ENCODE measurements around the gene FER. TPM values are rescaled to one million over a fixed set of nuclear protein-coding genes. Genes with fewer than 3 reads are reported as not detected.
"Not testable (repeated sequence)": the region's sequence is repeated elsewhere in the genome, so short reads cannot be mapped to it uniquely, and the experiment has no call there.

The FER gene
- total RNA-seq, 2 experiments from 2014 or later = 9.0 to 9.8 TPM

- ChIA-PET CTCF (interaction anchor here (1.5 kb wide), 1 partner anchor 12 kb away, joined by 4 read pairs; no protein-coding TSS in a partner anchor), POLR2A (no interaction called here)
- H3K27ac Mint-ChIP-seq = no peak overlapping the region
- peaks cover 22% of the 10 kb centered on the region for H3K36me3 Mint-ChIP-seq (ENCODE audit: low read depth)
- no peaks in the 10 kb centered on the region for H3K27me3 Mint-ChIP-seq
- ATAC-seq (no peak), DNase-seq (no peak)
- H3K9me3 Mint-ChIP-seq = peaks cover 11% of the 10 kb centered on the region
- no peak overlapping the region for H3K4me3 Mint-ChIP-seq
- H3K4me1 Mint-ChIP-seq (ENCODE audit: low read depth) = peaks cover 6% of the 10 kb centered on the region
- intact Hi-C loops (cut with micrococcal nuclease) = no loop called here
- no peak for TF ChIP-seq CTCF (IDR thresholded peaks at IDR 0.05)
Measured at GRCh38 chr5:108773330-108773729, 25.6 kb downstream of the FER start.

DNA sequence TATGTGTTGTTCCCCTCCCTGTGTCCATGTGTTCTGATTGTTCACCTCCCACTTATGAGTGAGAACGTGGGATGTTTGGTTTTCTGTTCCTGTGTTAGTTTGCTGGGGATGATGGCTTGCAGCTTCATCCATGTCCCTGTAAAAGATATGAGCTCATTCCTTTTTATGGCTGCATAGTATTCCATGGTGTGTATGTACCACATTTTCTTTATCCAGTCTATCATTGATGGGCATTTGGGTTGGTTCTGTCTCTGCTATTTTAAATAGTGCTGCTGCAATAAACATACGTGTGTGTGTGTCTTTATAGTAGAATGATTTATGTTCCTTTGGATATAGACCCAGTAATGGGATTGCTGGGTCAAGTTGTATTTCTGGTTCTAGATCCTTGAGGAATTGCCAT lies 26.4 kb downstream of the FER start:
- POLR2A ChIA-PET; DNase-seq; H3K27me3 Mint-ChIP-seq; H3K4me1 Mint-ChIP-seq (ENCODE audit: low read depth); H3K27ac Mint-ChIP-seq; ATAC-seq; H3K4me3 Mint-ChIP-seq; CTCF ChIA-PET; intact Hi-C loops (cut with micrococcal nuclease): not testable (repeated sequence)
- peaks cover 22% of the 10 kb centered on the region for H3K36me3 Mint-ChIP-seq (ENCODE audit: low read depth)
- H3K9me3 Mint-ChIP-seq = peaks cover 11% of the 10 kb centered on the region

- H3K4me1 Mint-ChIP-seq (ENCODE audit: low read depth); POLR2A ChIA-PET; intact Hi-C loops (cut with micrococcal nuclease); CTCF ChIA-PET; DNase-seq; H3K27ac Mint-ChIP-seq; ATAC-seq; H3K27me3 Mint-ChIP-seq; H3K4me3 Mint-ChIP-seq: not testable (repeated sequence)
- H3K9me3 Mint-ChIP-seq = peaks cover 11% of the 10 kb centered on the region
- H3K36me3 Mint-ChIP-seq (ENCODE audit: low read depth) = peaks cover 20% of the 10 kb centered on the region
Measured at GRCh38 chr5:108777582-108777981, 29.9 kb downstream of the FER start.

GRCh38 chr5:108784577-108784976 lies 36.9 kb downstream of the FER start:
- H3K9me3 Mint-ChIP-seq; DNase-seq; H3K27me3 Mint-ChIP-seq; H3K27ac Mint-ChIP-seq; ATAC-seq; H3K4me1 Mint-ChIP-seq (ENCODE audit: low read depth); H3K4me3 Mint-ChIP-seq; POLR2A ChIA-PET; CTCF ChIA-PET; intact Hi-C loops (cut with micrococcal nuclease): not testable (repeated sequence)
- peaks cover 22% of the 10 kb centered on the region for H3K36me3 Mint-ChIP-seq (ENCODE audit: low read depth)

DNA sequence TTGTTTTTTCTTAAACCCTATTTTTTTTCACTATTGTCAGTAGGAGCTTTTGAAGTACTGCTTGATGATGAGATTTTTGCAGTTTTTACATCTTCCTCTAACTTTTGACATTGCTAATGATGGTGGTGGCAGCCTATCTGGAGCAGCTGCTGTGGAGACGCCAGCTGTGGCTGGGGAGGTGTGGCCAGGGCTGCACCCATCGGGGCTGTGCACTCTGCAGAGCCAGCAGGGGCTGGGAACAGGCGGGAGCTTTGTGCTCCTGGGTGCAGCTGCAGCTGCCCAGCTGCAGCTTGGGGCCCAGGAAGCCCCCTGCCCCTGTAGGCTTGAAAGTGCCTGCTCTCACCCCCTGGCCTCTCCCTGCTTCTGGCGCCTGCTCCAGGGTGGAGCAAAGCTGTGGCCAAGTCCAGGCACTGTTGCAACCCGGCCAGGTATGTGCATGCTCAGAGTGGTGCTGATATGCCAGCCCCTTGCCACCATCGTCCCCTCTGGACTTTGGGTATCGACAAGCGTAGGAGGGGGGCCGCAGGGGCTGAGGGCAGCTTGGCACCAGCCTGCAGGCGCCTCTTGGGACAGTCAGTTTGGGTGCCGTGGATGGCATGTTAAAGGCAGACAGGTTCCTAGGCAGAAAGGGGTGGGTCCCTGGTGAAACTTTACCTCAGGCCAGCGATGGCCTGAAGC lies 39.2 kb downstream of the FER start:
- peaks cover 6% of the 10 kb centered on the region for H3K4me1 Mint-ChIP-seq (ENCODE audit: low read depth)
- H3K4me3 Mint-ChIP-seq = no peak overlapping the region
- peaks cover 24% of the 10 kb centered on the region for H3K36me3 Mint-ChIP-seq (ENCODE audit: low read depth)
- CTCF ChIA-PET = interaction anchor here (0.6 kb wide), 1 partner anchor 77 kb away, joined by 3 read pairs; no protein-coding TSS in a partner anchor
- intact Hi-C loops (cut with micrococcal nuclease) = no loop called here
- ATAC-seq (no peak), DNase-seq (no peak)
- H3K27me3 Mint-ChIP-seq = no peaks in the 10 kb centered on the region
- POLR2A ChIA-PET = no interaction called here
- TF ChIP-seq CTCF (IDR thresholded peaks at IDR 0.05) = no peak
- no peak overlapping the region for H3K27ac Mint-ChIP-seq
- H3K9me3 Mint-ChIP-seq = peaks cover 8% of the 10 kb centered on the region

DNA sequence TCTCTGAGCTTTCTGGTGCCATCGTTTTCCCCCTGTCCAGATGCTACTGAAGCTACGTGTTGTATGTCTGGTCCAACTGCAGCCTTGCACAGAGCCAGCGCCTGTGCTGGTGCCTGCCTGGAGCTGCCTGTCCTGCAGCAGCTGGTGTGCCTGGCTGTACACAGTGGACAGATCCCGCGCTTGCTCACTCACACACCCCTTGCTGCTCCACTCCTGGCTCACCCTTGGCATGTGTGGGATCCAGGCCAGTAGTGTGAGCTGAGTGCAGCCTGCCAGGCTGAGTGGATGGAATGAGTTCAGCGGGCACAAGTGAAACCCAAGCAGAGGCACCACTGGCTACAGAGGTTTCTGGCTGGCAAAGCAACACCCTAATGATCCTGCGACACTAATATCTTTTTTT lies 40.4 kb downstream of the FER start:
- peaks cover 20% of the 10 kb centered on the region for H3K36me3 Mint-ChIP-seq (ENCODE audit: low read depth)
- no peak overlapping the region for H3K27ac Mint-ChIP-seq
- H3K9me3 Mint-ChIP-seq = peaks cover 10% of the 10 kb centered on the region
- ChIA-PET CTCF (interaction anchor here (0.9 to 1.0 kb wide), 2 partner anchors 107 to 137 kb away, joined by 3 to 4 read pairs; no protein-coding TSS in a partner anchor), POLR2A (no interaction called here)
- H3K4me1 Mint-ChIP-seq (ENCODE audit: low read depth) = peaks cover 7% of the 10 kb centered on the region
- intact Hi-C loops (cut with micrococcal nuclease) = no loop called here
- H3K27me3 Mint-ChIP-seq = no peaks in the 10 kb centered on the region
- ATAC-seq (no peak), DNase-seq (no peak)
- no peak for TF ChIP-seq CTCF (IDR thresholded peaks at IDR 0.05)
- H3K4me3 Mint-ChIP-seq = no peak overlapping the region
